H1 (cell line): ENCODE measurements around the gene PGAM1. TPM values are rescaled to one million over a fixed set of nuclear protein-coding genes. Genes with fewer than 3 reads are reported as not detected.
A peak's percentile ranks its signal among the peaks of the same experiment; 100 is the strongest.

Source experiments
- BACH1 ChIP-seq: IDR thresholded peaks from 2 replicates; pipeline ENCODE4 v1.6.1; 2012; ENCODE audit warnings: low read length, improper control_type of control experiment
- CBX5 ChIP-seq: fragments of 300-800, 300-1000 bp; sonication (generic); IDR thresholded peaks from 2 replicates; pipeline ENCODE4 v1.7.1; 2016; ENCODE audit warnings: antibody characterized with exemption, low read length, low read depth
- EP300 ChIP-seq, 2 experiments: IDR thresholded peaks; 1 replicate in 1 of 2; 2 replicates in 1 of 2; pipeline ENCODE4 v1.6.1; 2011 to 2012; ENCODE audit warnings: low read depth in 2 of 2, low read length in 2 of 2, mild to moderate bottlenecking in 2 of 2, borderline replicate concordance in 1 of 2, inconsistent platforms in 1 of 2, moderate library complexity in 1 of 2
- FOSL1 ChIP-seq: IDR thresholded peaks from 2 replicates; pipeline ENCODE4 v1.6.1; 2011; ENCODE audit warnings: mild to moderate bottlenecking, low read depth, low read length, moderate library complexity; ENCODE audit not compliant: insufficient read depth
- JUN ChIP-seq: IDR thresholded peaks from 2 replicates; pipeline ENCODE4 v1.6.1; 2011; ENCODE audit warnings: low read depth, mild to moderate bottlenecking, improper control_type of control experiment, low read length
- NANOG ChIP-seq: IDR thresholded peaks from 2 replicates; pipeline ENCODE4 v1.6.1; 2011; ENCODE audit warnings: low read length, low read depth, mild to moderate bottlenecking, inconsistent platforms; ENCODE audit not compliant: insufficient read depth, poor library complexity, severe bottlenecking
- POLR2A ChIP-seq, 2 experiments: IDR thresholded peaks; 1 replicate in 1 of 2; 2 replicates in 1 of 2; pipeline ENCODE4 v1.6.1; 2011; ENCODE audit warnings: low read depth in 2 of 2, low read length in 2 of 2, mild to moderate bottlenecking in 2 of 2; ENCODE audit errors: control extremely low read depth in 1 of 2
- SP2 ChIP-seq: IDR thresholded peaks from 2 replicates; pipeline ENCODE4 v1.6.1; 2012; ENCODE audit warnings: mild to moderate bottlenecking, low read length, inconsistent platforms
- SRF ChIP-seq: IDR thresholded peaks from 2 replicates; pipeline ENCODE4 v1.6.1; 2011; ENCODE audit warnings: mild to moderate bottlenecking, low read depth, low read length, moderate library complexity
- polyA plus RNA-seq, 7 experiments: library from polyadenylated mRNA; depleted of rRNA in 3 of 7; stranded (reverse) in 5 of 7; unstranded in 2 of 7; fragments of >200 nt in 5 of 7; fragments of 200-250 nt in 2 of 7; gene quantifications; 1 replicate in 5 of 7; 2 replicates in 1 of 7; 4 replicates in 1 of 7; pipeline versions ENCODE4 v1.2.1 to v1.2.3, GENCODE V29; 2011 to 2013; ENCODE audit warnings: missing spikeins in 2 of 7, mixed read lengths in 2 of 7
- total RNA-seq: library from RNA; stranded (reverse); fragmentation: NEBNext Ultra II Directional; extraction: Animal tissue kit (Norgen Biotek cat#: 25700); gene quantifications from 2 replicates; pipeline ENCODE4 v1.2.1, GENCODE V29; 2021
- TF ChIP-seq, protein P1 (sequence below): fragments of 300-600 bp; sonication (generic); IDR thresholded peaks from 2 replicates; pipeline ENCODE4 v1.7.1; 2012; ENCODE audit warnings: low read length, moderate library complexity, mild to moderate bottlenecking, inconsistent platforms; ENCODE audit not compliant: insufficient replicate concordance
- TF ChIP-seq, protein P2 (sequence below): IDR thresholded peaks from 2 replicates; pipeline ENCODE4 v1.6.1; 2011; ENCODE audit warnings: low read depth, mild to moderate bottlenecking, low read length; ENCODE audit not compliant: insufficient read depth

PGAM1 gene
- total and polyA plus RNA-seq, 2 of the 8 experiments (the other 6 are each of a cell fraction or from before 2014, with no cell fraction given), result 791 to 799 TPM

DNA sequence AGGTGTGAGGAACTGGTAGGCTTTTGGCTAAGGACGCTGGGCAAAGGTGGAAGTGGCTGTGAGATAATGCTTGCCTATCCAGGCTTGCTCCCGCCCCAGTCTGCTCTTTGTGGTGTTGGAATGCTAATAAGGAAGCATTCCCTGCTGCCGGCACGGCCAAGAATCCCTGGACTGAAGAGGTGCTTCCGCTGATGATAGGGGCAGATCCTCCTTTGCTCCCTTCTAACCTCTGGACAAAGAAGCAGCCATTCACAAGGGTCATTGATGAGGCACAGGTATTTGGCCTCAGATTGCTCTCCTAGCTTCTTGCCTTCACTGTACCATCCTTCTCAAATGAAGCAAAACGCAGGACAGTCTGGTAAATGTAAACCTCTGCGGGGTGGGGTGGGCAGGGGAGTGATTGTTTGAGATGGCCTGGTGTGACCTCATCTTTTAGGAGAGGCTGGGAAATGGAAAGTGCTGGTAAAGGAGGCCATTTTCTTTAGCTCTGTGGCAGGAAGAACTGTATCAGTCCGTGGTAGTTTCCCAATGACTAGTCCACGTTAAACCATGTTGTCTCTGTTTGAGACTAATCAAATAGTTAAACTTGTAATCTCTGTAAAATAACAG is 1.7 kb downstream of the PGAM1 start (continued):
- TF ChIP-seq, protein P1, sequence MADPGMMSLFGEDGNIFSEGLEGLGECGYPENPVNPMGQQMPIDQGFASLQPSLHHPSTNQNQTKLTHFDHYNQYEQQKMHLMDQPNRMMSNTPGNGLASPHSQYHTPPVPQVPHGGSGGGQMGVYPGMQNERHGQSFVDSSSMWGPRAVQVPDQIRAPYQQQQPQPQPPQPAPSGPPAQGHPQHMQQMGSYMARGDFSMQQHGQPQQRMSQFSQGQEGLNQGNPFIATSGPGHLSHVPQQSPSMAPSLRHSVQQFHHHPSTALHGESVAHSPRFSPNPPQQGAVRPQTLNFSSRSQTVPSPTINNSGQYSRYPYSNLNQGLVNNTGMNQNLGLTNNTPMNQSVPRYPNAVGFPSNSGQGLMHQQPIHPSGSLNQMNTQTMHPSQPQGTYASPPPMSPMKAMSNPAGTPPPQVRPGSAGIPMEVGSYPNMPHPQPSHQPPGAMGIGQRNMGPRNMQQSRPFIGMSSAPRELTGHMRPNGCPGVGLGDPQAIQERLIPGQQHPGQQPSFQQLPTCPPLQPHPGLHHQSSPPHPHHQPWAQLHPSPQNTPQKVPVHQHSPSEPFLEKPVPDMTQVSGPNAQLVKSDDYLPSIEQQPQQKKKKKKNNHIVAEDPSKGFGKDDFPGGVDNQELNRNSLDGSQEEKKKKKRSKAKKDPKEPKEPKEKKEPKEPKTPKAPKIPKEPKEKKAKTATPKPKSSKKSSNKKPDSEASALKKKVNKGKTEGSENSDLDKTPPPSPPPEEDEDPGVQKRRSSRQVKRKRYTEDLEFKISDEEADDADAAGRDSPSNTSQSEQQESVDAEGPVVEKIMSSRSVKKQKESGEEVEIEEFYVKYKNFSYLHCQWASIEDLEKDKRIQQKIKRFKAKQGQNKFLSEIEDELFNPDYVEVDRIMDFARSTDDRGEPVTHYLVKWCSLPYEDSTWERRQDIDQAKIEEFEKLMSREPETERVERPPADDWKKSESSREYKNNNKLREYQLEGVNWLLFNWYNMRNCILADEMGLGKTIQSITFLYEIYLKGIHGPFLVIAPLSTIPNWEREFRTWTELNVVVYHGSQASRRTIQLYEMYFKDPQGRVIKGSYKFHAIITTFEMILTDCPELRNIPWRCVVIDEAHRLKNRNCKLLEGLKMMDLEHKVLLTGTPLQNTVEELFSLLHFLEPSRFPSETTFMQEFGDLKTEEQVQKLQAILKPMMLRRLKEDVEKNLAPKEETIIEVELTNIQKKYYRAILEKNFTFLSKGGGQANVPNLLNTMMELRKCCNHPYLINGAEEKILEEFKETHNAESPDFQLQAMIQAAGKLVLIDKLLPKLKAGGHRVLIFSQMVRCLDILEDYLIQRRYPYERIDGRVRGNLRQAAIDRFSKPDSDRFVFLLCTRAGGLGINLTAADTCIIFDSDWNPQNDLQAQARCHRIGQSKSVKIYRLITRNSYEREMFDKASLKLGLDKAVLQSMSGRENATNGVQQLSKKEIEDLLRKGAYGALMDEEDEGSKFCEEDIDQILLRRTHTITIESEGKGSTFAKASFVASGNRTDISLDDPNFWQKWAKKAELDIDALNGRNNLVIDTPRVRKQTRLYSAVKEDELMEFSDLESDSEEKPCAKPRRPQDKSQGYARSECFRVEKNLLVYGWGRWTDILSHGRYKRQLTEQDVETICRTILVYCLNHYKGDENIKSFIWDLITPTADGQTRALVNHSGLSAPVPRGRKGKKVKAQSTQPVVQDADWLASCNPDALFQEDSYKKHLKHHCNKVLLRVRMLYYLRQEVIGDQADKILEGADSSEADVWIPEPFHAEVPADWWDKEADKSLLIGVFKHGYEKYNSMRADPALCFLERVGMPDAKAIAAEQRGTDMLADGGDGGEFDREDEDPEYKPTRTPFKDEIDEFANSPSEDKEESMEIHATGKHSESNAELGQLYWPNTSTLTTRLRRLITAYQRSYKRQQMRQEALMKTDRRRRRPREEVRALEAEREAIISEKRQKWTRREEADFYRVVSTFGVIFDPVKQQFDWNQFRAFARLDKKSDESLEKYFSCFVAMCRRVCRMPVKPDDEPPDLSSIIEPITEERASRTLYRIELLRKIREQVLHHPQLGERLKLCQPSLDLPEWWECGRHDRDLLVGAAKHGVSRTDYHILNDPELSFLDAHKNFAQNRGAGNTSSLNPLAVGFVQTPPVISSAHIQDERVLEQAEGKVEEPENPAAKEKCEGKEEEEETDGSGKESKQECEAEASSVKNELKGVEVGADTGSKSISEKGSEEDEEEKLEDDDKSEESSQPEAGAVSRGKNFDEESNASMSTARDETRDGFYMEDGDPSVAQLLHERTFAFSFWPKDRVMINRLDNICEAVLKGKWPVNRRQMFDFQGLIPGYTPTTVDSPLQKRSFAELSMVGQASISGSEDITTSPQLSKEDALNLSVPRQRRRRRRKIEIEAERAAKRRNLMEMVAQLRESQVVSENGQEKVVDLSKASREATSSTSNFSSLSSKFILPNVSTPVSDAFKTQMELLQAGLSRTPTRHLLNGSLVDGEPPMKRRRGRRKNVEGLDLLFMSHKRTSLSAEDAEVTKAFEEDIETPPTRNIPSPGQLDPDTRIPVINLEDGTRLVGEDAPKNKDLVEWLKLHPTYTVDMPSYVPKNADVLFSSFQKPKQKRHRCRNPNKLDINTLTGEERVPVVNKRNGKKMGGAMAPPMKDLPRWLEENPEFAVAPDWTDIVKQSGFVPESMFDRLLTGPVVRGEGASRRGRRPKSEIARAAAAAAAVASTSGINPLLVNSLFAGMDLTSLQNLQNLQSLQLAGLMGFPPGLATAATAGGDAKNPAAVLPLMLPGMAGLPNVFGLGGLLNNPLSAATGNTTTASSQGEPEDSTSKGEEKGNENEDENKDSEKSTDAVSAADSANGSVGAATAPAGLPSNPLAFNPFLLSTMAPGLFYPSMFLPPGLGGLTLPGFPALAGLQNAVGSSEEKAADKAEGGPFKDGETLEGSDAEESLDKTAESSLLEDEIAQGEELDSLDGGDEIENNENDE, result no peak
- TF ChIP-seq CBX5 (no peak), SRF (no peak), JUN (no peak), NANOG (no peak), POLR2A (IDR thresholded peaks at IDR 0.05; ENCODE audit: control extremely low read depth in 1 of 2, low read depth in 2 of 2, low read length in 2 of 2) (peak; percentile 76 to 82), EP300 (IDR thresholded peaks at IDR 0.05; ENCODE audit: borderline replicate concordance in 1 of 2, low read depth in 2 of 2, low read length in 2 of 2) (no peak), BACH1 (no peak), SP2 (no peak), FOSL1 (no peak)
- TF ChIP-seq, protein P2, sequence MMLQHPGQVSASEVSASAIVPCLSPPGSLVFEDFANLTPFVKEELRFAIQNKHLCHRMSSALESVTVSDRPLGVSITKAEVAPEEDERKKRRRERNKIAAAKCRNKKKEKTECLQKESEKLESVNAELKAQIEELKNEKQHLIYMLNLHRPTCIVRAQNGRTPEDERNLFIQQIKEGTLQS, result no peak
